ENCODE results near the gene VAC14.
"Not testable (repeated sequence)": the region's sequence is repeated elsewhere in the genome, so short reads cannot be mapped to it uniquely, and the experiment has no call there.

VAC14 gene

GRCh38 chr16:70656712-70657263 lies 144.2 kb downstream of the VAC14 start:
- DNase-seq, result no peak

DNA sequence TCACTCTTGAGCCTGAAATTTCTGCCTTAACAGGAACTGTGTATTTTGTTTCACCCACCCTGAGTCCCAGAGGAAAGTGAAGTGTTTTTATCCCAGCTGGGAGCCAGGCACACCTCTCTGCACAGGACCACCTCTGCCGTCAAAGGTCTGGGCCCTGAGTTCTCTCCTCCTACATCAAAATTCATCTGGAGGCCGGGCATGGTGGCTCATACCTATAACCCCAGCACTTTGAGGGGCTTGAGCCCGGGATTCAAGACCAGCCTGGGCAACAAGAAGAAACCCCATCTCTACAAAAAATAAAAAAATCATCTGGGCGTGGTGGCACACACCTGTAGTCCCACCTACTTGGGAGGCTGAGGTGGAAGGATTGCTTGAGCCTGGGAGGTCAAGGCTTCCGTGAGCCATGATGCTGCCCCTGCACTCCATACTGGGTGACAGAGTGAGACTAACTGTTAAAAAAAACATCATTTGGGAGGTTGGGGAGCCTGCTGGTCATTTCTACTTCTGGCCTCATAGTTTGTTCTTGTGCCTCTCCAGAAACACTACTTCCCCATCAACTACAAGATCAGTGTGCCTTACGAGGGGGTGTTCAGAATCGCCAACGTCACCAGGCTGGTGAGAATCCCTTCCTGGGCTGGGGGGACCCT lies 144.8 kb downstream of the VAC14 start:
- no peak for DNase-seq

- peak; percentile 49 for DNase-seq
Observed at GRCh38 chr16:70653809-70654771, 146.9 kb downstream of the VAC14 start.

DNA sequence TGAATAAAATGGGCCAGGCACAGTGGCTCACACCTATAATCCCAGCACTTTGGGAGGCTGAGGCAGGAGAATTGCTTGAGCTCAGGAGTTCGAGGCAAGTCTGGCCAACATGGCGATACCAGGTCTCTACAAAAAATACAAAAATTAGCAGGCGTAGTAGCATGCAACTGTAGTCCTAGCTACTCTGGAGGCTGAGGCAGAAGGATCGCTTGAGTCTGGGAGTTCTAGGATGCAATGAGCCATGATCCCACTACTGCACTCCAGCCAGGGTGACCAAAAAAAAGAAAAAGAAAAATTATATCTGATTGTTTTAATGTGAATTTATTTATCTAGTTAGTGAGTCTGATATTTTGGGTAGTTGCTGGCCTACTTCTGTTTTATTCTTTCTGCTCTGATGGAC lies 147.6 kb downstream of the VAC14 start:
- no peak for DNase-seq

DNA sequence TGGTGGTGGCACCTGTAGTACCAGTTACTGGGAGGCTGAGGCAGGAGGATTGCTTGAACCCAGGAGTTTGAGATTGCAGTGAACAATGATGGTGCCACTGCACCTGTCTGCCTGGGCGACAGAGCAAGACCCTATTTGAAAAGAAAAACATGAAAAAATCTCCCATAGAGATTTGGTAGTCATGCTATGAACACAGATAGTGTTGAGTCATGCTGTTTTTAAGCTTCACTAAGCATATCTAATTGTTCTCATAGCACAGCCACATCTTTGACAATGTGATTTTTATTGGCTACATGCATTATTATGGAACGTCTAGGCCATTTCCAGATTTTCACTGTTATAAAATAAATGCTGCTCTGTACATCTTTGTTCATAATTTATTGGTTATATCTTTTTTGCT lies 148.6 kb downstream of the VAC14 start:
- DNase-seq, result peak; percentile 48

DNA sequence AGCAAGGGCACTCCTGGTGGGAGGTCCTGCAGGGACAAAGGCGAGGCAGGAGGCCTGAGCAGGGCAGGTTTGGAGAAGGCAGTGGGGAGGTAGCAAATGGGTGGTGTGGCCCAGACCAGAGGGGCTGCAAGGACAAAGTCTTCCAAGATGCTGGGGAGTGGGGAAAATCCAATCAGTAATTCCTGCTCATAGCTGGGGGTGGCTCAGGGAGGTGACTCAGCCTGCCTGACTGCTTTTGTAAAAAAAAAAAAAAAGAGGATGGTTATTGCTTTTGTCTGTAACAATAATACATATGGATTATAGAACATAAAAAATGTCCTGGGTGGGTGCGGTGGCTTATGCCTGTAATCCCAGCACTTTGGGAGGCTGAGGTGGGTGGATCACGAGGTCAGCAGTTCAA lies 149.4 kb downstream of the VAC14 start:
- DNase-seq, result no peak

DNA sequence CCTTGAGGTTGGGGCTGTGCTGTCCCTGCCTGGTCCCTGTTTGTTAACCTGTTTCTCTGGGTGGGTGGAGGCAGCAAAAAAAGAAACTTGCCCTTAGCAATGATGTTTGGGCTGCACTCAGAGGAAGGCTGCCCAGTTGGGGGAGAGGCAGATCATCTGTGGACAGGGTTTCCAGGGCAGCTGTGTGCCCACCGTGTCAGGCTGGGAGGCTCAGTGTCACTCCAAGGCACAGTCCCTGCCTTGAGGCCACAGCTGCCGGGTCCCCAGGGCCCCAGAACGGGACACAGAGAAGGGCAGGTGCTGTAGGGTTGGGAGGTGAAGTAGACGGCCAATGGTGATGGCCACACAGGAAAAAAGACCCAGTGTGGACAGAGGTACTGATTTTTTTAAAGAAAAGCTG lies 150.7 kb downstream of the VAC14 start:
- DNase-seq, result no peak

DNA sequence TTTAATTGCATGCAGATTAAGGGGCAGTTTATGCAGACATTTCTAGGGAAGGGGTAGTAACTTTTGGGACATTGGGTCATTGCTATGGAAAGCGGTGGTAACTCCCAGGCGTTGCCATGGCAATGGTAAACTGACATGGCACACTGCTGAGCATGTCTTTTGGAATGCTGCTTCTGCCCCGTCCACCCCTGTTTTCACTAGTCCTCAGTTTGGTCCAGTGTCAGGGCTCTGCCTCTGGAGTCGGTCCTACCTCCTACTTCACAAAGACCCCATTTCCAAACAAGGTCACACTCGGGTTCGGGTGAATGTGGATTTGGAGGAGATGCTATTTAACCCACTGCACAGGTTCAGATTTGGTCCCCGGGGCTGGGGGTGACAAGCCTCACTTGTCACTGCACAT lies 151.7 kb downstream of the VAC14 start:
- DNase-seq, result no peak

DNA sequence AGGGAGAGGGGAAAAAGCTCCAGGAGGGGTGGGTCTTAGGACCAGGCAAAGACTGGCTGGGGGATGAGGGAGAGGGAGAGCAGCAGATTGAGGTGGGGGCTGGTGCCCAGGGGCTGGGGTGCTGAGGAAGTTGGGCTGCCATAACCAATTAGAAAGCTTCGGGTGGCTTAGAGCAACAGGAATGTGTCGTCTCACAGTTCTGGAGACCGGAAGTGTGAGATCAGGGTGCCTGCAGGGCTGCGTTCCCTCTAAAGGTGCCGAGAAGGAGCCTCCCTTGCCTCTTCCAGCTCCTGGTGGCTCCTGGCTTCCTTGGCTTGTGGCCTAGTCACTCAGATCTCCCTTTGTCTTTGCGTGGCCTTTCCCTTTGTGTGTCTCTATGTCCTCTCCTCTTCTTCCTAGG lies 152.4 kb downstream of the VAC14 start:
- no peak for DNase-seq

- DNase-seq, result no peak
Observed at GRCh38 chr16:70647441-70648359, 153.3 kb downstream of the VAC14 start.

- no peak for DNase-seq
Observed at GRCh38 chr16:70646260-70647241, 154.4 kb downstream of the VAC14 start, which contains the start of gene IL34. Gene IL34 (plus strand): TSS chr16:70646559. CDS start chr16:70646948, 389 bp downstream.

DNA sequence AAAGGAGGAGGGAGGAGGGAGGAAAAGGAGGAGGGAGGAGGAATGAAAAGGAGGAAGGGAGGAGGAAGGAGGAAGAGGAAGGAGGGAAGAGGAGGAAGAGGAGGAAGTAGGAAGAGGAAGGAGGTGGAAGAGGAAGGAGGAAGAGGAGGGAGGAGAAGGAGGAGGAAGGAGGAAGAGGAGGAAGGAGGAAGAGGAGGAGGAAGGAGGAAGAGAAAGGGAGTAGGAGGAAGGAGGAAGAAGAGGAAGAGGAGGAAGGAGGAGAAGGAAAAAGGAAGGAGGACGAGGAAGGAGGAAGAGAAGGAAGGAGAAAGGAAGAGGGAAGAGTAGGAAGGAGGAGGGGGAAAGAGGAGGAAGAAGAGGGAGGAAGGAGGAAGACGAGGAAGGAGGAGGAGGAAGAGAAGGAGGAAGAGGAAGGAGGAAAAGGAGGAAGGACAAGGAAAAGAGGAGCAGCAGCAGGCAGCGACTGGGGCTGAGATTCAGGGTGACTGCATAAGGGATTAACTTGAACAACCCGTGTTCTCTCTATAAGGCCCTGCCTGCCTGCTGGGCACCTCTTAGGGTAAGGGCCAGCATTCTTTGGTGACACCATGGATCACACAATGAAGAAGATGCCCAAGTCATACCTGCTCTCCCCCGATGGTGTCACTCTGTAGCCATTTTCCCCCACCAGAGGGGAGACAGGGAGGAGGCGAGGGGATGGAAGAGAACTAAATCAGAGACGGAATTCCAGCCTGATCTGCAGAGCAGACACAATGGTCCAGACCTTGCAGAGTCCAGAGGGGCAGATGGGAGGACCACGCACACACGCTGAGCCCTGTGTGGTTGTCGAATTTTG lies 156.0 kb downstream of the VAC14 start:
- no peak for DNase-seq

DNA sequence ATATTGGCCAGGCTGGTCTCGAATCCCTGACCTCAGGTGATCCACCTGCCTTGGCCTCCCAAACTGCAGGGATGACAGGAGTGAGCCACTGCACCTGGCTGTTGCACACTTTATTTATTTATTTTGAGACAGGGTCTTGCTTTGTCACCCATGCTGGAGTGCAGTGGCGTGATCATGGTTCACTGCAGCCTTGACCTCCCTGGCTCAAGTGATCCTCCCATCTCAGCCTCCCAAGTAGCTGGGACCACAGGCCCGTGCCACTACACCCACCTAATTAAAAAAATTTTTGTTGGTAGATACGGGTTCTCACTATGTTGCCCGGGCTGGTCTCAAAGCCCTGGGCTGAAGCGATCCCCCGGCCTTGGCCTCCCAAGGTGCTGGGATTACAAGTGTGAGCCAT lies 157.7 kb downstream of the VAC14 start:
- DNase-seq, result not testable (repeated sequence)

DNA sequence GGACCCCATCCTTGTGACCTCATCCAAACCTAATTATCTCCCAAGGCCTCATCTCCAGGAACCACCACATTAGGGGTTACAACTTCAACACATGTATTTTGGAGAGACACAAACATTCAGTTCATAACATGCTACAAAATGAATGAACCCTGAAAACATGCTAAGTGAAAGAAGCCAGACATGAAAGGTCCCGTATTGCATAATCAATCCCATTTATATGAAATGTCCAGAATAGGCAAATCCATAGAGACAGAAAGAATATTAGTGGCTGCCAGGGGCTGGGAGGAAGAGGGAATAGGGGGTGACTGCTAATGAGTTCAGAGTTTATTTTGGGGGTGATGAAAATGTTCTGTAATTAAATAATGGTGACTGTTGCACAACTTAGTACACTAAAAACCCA lies 158.3 kb downstream of the VAC14 start:
- DNase-seq, result no peak

DNA sequence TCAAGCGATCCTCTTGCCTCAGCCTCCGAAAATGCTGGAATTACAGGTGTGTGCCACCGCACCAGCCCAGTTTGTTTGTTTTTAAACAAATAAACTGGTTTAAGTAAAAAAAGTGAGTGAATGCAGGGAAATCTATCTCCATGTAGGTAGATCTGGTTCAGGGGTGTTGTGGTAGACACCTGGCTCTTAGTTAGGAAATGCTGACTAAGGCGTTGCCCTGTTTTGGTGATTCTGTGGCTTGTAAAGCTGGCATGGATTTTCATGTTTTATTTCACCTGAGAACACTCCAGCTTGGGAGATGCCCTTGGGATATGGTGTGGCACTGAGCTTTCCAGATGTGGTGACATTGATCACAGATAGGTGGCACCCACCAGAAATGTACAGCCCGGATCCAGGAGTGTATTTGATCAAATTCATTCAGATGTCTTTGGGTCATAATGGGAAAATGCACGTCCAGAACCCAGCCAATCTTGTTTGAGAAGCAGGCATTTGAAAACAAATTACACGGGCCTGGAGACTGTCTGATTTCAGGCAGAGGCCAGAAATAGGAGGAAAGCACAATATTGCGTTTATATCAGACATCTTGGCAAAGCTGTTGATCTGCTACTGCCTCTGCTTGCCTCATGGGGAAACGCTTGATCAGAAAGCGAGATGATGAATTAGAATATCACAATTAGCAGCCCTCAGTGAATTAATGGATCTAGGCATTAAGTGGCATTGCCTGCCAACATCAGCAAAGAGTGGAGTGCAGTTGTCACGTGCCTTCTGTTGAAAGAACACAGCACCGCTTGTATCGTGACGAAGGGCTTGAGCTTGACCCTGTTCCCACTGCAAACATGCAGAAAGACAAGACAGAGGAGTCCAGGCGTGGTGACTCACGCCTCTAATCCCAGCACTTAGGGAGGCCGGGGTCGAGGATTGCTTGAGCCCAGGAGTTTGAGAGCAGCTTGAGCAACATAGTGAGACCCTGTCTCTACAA lies 161.9 kb downstream of the VAC14 start:
- DNase-seq, result no peak
